GM21367 (cell line): Measurements from ENCODE around the gene GINS2.

Source experiments
- ATAC-seq: cut with Tn5 transposase; IDR thresholded peaks from one replicate; pipeline ENCODE4 v1.9.1; 2021; ENCODE audit not compliant: unreplicated experiment

GINS2 gene

GRCh38 chr16:85670840-85671239, 17.9 kb downstream of the GINS2 start:
- ATAC-seq: no peak

- ATAC-seq: no peak
Observed at GRCh38 chr16:85668676-85669424, 19.9 kb downstream of the GINS2 start.

GRCh38 chr16:85667841-85668413, 20.8 kb downstream of the GINS2 start:
- ATAC-seq: no peak

DNA sequence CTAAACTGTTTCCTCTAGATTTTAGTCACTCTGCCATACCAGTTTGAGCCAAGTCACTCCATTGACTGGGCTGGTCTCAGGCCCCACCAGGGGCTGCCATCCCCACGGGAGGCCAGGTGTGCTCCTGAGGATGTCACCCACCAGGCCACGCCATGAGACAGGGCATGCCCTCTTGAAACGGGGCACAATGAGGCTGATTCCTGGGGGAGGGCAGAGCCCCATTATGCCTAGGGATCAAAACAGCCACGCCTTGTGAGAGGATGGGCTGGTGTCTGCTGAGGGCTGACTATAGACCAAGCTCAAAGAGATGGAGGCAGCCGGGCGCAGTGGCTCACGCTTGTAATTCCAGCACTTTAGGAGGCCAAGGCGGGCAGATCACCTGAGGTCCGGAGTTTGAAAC, 21.5 kb downstream of the GINS2 start:
- ATAC-seq: no peak

- no peak for ATAC-seq
Observed at GRCh38 chr16:85665929-85666328, 22.8 kb downstream of the GINS2 start.

- no peak for ATAC-seq
Observed at GRCh38 chr16:85665373-85665740, 23.4 kb downstream of the GINS2 start.

DNA sequence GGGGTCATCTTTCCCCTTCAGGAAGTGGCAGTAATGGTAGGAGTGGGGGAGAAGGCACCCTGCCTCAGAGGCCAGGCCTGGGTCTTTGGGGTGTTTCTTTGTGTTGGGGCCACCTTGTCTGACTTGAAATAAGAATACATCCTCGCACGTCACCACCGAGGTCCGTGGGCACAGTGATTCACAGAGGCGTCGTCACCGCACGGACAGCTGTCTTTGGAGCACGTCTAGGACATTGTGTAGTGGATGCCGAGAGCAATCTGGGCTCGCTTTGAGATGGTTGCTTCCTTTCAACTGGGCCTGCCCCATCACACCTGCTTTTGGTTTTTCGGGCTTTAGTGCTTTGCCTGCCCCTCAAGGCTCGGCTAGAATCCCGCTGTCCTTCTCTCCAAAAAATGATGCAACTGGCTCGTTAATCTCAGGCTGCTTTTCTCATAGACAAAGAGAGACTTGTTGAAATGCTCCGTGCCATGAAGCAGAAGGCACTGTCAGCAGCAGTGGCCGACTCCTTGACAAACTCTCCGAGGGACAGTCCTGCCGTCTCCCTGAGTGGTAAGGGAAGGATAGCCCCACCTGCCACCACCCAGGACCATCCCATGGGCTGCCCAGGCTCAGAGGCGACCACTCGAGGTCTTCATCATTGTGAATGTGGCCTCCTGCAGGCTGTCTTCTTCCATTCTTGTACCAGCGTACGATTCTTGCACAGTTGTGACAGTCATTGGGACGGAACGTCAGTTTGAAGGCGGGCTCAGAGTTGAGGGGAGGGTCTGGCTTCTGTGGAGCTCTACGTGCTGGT, 24.0 kb downstream of the GINS2 start:
- no peak for ATAC-seq

GRCh38 chr16:85663891-85664321, 24.8 kb downstream of the GINS2 start:
- no peak for ATAC-seq

DNA sequence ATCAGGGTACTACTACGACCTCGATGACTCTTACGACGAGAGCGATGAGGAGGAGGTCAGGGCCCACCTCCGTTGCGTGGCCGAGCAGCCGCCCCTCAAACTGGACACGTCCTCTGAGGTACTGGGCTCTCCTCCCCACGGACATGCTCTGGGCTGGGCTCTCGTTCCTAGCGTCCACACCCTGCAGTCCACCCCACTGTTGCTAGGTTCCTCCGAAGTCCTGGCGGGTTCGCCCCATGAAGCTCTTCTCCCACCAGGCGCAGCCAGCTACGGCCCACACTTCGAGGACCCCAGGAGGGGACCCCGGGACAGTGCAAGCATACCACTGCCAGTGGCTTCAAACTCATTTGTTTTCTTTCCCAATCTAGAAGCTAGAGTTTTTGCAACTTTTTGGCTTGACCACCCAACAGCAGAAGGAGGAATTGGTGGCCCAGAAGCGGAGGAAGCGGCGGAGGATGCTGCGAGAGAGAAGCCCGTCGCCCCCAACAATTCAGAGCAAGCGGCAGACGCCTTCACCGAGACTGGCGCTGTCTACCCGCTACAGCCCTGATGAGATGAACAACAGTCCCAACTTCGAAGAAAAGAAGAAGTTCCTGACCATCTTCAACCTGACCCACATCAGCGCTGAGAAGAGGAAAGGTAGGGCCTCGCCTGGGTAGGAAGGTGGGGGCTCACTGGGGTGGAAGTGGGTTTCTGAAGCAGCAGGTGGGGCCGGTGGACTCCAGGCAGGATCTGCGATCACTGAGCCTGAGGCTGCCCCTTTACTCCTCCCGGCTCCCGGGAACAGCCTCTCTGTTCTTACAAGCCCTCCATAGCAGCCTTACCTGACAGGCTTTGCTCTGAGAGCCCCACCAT, 25.6 kb downstream of the GINS2 start:
- ATAC-seq: no peak

DNA sequence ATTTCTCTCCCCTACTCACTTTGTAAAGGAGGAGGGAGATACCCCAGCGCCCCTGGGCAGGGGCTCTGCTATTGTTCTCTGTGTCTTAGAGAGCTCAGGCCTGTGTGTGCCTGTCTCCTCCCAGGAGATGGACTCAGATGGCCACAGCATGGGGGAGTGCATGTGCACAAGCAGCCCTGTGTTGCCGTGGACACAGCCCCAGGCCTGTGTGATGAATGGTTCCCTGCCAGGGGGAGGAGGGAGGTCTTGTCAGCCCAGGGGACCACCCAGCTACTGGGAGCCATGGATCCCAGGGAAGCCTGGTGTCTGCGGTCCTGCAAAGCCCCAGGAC, 26.3 kb downstream of the GINS2 start:
- ATAC-seq: no peak

GRCh38 chr16:85661740-85662481, 26.8 kb downstream of the GINS2 start:
- no peak for ATAC-seq

- no peak for ATAC-seq
Observed at GRCh38 chr16:85660843-85661739, 27.7 kb downstream of the GINS2 start.

DNA sequence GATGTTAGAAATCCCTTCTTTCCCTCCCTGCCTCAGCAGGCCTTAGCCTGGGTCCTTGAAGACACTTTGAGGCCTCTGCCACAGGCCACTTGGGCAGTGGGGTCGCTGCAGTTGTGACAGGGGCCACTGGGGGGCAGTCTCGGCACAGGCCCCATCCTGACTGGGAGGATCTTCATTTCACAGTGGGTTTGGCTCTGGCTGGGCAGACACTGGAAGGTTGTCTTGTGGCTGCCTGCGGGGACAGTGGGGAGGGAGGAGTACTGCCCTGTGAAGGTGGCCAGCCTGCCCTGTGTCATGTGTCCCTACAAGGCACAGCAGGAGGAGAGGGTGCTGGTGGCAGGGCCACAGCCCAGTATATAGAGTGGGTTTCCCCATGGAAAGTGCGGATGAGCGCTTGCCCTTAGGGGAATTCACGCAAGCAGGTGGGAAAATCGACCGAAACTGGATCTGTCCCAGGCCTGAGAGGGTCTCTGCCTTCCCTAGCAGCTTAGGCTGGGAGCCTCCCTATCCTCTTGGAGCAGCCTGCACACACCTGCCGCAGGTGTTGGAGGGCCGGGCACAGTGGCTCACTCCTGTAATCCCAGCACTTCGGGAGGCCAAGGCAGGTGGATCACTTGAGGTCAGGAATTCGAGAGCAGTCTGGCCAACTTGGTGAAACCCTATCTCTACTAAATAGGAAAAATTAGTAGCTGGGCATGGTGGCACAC, 28.8 kb downstream of the GINS2 start:
- ATAC-seq: peak; percentile 68

DNA sequence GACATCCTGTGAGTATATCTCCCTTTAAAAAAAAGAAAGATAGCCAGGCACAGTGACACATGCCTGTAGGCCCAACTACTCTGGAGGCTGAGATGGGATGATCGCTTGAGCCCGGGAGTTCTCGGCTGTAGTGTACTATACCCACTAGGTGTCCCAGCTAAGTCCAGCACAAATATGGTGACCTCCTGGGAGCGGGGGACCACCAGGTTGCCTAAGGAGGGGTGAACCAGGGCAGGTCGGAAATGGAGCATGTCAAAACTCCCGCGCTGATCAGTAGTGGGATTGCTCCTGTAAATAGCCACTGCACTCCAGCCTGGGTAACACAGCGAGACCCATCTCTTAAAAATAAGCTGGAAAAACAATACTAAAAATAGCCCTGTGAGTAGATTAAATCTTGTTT, 29.4 kb downstream of the GINS2 start:
- ATAC-seq: no peak

GRCh38 chr16:85658504-85659326, 30.0 kb downstream of the GINS2 start:
- ATAC-seq: no peak

DNA sequence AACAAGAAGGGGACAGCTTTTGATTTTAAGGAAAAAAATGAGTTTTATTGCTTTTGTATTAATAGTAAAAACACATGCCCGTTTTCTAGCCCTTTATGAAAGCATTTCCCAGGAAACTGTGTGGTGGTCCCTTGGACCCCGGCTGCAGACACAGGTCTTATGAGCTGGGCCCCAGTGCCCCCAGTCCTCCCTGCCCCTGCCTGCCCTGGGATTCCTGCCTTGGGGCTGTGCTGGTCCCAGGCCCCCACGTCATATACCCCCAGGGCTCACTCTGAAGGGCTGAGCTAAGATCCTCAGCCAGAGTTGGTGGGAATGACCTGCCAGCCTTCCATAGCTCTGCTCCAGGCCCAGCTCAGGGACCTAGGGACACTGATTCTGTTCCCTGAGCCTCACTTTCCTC, 30.8 kb downstream of the GINS2 start:
- no peak for ATAC-seq

DNA sequence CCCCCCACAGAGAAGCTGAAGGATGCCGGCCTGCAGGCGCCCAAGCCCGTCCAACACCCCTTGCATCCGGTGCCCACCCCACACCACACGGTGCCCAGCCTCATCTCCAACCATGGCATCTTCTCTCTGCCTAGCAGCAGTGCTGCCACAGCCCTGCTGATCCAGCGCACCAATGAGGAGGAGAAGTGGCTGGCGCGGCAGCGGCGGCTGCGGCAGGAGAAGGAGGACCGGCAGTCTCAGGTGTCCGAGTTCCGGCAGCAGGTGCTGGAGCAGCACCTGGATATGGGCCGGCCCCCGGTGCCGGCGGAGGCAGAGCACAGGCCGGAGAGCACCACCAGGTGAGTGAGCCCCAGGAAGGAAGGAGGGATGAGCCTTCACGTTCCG, 31.5 kb downstream of the GINS2 start:
- ATAC-seq: no peak
